ENCODE data around the gene C1QTNF3.
"Not testable (repeated sequence)": the region's sequence is repeated elsewhere in the genome, so short reads cannot be mapped to it uniquely, and the experiment has no call there.

C1QTNF3 gene

GRCh38 chr5:34047774-34048572, 5.0 kb upstream of the C1QTNF3 start:
- DNase-seq = no peak

GRCh38 chr5:34047143-34047542, 4.1 kb upstream of the C1QTNF3 start:
- DNase-seq = no peak

- no peak for DNase-seq
Measured at GRCh38 chr5:34045996-34046395, 3.0 kb upstream of the C1QTNF3 start.

- no peak for DNase-seq
Measured at GRCh38 chr5:34045023-34045422, 2.0 kb upstream of the C1QTNF3 start.

DNA sequence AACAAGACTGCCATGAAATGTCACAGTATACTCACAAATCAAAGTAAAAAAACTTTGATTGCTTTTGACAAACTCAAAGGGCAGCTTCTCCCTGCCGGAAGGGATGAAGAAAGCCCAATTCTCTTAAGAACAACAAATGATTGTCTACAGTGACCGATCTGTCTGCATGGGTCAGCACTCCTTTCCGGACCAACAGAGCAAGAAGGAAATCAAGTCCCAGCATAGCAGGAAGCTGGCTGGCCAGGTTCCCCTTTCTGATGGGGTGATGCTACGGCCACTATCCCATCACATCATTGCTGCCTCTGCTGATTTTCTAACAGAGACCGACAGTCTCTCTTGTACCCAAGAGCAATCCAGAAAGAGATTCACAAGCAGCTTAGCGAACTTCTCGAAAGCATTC, 692 bp downstream of the C1QTNF3 start:
- DNase-seq = no peak

- no peak for DNase-seq
Measured at GRCh38 chr5:34041247-34041972, 1.6 kb downstream of the C1QTNF3 start.

DNA sequence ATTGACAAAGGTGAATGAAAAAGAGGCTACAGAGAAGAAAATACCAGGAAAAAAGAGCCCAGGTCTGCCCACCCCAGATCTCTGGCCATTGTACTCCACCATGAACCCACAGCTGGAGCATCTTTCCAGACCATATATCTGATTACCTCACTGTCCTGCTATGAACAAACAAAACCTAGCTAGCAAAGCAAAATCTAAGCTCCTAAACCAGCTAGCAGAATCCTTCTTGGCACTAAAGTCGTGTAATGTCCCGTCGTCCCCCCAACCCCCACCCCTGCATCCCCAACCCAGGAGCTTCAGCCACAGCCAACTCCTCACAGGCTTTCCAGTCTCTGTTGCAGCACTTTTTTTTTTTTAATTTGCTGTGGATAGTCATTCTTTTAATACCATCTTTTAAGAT, 2.5 kb downstream of the C1QTNF3 start:
- DNase-seq = no peak

DNA sequence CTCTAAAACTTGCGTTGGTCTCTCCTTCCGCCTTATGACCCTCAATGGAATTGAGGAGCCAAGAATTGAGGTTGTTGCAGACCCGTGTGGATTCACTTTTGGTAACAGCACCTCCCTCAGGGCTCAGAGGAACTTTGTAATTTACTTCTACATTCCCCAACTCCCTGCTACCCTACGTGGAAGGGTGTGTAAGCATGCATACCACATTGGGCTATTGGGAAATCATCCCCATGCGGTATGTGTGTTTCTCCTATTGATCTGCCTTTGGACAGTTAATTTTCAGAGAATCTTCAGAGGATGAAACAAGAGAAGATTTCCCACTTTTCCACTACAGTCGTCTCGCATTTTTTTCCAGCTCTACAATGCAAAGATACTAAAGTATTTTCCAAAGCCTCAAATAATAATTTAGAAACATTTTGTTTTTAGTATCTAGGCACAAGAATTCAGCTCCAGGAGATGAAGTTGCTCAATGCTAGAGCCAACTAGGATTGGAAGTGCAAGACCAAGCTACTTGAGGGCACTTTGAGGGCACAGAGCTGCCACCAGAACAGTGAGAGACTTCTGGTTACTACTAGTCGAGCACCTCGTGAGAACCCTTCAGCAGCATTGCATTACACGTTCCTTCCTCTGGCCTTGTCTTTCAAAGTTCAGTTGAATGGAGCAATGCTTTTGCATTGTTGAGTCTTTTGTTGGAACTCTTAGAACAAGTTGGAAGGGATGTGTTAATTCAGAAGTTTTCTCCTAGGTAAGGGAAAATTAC, 3.4 kb downstream of the C1QTNF3 start:
- DNase-seq = no peak

DNA sequence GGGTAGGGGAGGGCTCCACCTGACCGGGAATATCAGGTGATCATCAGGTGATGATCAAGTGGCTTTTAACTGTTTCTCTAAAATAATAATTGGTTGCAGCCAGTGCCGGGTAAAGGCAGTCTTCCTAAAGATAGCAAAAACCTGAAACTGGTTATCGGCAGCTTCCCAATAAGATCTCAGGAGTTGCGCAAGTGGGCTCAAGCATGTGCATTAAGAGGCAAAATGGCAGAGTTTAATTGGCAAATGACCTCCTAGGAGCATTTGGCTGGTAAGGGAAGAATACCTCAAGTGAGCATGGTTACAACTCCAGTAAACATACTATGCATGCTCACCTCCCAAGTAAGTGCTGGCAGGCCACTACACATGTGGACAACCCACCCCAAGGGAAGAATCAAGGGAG, 4.2 kb downstream of the C1QTNF3 start:
- no peak for DNase-seq

- DNase-seq = no peak
Measured at GRCh38 chr5:34038390-34038789, 4.6 kb downstream of the C1QTNF3 start.

DNA sequence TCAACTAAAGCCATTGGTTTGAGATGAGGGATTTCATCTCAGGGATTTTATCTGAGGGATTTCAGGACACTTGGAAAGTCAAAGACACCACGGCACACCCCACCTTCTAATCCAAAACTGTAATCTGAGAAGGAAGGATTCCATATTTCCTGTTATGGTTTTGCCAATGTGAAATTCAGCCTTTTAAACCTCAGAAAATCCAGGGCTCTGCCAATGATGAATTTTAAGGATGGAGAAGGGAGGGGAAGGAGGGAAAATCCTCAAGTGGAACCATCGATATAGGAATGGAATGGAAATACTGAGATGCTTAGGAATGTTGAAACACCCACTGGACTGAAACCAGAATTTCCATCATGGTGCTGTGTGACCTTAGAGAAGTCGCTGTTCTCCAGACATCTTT, 5.3 kb downstream of the C1QTNF3 start:
- DNase-seq = no peak

DNA sequence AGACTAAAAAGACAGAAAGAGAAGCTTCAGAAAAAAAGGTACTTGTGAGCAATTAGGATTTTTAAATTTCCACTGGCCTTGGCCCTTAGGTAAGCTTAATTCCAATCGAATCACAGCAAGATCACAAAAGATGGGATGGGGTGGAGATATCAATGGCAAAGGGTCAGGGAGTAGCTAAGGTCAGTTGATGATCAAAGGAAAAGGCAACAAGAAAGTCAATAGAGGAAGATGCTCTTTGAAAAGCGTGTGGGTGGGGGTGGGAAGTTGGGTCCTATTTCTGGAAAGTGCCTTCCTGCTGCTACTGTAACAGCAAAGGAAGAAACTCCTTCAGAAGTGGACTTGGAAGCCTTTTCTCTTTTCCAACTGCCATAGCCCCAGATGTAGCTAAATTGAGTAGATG, 7.3 kb downstream of the C1QTNF3 start:
- DNase-seq = no peak

DNA sequence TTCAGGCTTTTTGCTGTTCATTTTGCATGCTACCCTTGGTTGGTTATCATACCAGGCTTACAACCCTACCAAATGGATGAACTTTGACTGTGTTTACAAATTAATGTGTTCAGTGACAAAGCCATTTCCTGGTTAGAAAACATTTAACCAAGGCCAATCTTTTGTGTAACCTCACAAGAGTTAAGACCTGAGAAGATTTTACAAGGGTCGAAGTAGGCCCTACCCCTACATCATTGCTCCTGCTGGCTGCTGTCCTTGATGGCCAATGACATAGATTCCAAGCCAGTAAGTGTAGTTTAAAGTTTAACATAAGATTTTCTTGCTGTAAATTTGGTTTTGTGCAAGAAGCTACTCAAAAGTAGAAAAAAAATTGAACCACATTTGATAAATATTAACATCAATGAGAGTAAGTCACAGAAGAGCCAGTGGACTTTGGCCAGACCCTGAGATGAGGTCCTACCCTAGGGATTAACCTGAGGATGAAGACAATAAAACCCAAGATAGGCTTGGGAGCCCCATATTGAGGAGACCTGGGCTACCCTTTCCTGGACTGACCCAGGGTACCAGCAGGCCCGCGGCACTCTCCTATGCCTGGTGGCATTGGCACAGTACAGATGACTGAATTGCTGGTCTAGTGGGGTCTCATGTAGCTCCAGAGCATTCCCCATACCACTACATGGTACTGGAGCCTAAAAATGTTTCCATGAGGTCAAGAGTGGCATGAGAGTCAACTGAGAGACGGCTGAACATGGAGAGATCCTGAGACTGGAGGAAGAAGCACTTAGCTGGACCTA, 8.3 kb downstream of the C1QTNF3 start:
- DNase-seq = no peak

- DNase-seq = no peak
Measured at GRCh38 chr5:34031966-34032365, 11.0 kb downstream of the C1QTNF3 start.

DNA sequence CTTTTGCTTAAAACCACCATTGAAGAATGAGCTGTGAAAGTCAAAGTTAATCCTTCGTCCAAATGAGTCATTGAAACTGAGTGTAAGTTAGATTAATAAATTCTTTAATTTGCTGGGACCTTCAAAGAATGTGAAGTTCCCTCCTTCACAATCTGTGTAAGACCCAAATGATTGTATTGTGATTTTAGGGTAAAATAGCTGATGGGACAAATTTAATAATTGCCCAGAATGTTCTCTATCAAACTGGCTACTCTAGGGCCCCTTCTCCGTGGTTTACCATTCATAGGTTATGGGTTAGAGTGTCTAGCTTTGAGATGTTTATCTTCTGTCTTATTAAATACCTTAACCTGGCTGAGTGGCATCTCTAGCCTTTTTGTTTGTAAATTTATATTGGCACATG, 11.9 kb downstream of the C1QTNF3 start:
- DNase-seq = no peak

DNA sequence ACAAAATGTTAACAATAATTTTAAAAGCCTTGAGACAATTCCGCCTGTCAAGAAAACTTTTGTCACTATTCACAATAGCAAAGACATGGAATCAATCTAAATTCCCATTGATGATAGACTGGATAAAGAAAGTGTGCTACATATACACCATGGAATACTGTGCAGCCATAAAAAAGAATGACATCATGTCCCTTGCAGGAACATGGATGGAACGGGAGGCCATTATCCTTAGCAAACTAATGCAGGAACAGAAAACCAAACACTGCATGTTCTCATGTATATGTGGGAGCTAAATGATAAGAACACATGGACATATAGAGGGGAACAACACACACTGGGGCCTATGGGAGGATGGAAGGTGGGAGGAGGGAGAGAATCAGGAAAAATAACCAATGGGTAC, 12.4 kb downstream of the C1QTNF3 start:
- not testable (repeated sequence) for DNase-seq

DNA sequence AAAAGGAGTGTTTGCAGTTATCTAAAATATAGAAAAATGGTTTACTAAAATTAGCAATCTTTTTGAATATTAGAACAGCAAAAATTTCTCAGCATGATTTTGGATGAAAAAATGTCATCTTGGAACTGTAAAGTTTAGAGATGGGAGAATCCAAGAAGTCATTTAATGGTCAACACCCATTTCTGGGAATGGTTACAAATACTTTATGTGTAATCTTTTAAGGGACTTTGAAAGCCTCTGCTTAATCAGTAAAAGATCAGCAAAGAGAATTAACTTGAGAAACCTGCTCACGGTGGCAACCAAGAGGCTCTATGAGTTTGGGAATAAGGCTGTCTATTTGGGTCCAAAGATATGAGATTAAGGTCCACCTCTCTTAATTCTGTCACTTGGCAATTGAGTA, 13.0 kb downstream of the C1QTNF3 start:
- no peak for DNase-seq

- no peak for DNase-seq
Measured at GRCh38 chr5:34028349-34028748, 14.7 kb downstream of the C1QTNF3 start.

DNA sequence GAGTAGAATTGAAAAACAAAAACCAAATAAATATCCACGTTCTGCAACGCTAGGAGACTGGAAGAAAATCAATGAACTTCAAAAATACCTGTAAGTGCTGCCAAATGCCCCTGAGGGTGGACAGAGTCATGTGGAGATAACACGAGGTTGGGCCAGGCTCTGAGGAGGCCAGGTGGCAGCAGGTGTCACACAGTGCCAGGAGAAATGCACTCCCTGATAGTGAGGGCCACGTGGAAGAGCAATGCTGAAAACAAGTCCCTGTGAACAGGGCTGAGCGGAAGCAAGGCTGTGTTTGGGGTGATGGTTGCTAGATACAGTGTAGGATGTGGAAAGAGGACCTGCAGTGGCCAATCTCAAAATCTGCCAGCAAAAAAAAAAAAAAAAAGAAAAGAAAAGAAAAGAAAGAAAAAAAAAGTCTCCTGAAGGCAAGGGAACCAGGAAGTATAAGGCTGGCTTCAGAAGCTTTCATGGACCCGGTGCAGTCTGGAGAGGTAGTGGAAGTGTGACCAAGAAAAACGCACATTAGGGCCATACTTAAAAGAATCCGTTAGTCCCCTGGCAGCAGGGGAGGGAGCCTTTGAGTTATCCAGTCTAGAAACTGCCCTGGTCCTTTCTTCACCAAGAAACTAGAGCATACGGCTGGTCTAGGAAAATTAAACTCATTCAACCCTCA, 16.8 kb downstream of the C1QTNF3 start:
- DNase-seq = no peak

DNA sequence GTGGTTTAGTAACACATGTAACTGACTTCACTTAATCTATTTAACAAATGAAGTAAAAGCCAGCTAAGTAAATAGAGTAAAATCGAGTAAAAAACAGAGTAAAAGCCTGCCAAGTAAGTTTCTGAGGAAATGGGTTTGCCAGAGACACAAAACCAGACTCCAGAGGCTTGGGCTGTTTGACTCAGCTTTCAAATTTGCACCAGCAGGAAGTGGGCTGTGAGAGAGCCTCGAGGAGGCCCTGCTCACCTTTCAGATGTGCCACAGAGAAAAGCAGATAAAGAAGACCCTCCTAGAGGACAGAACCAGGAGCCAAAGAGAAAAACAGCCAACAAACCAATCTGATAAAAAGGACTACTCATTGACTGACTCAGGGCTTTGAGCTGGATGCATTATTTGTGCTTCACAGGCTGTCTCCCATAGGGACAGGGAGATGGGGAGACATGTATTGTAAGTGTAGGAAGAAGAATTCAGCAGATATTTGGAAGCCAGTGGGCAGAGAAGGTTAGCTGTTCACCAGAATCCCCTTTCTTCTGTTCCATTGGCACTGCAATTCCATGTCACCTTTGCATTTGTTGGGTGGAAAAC, 20.8 kb downstream of the C1QTNF3 start:
- no peak for DNase-seq

GRCh38 chr5:34021334-34021733, 21.7 kb downstream of the C1QTNF3 start:
- no peak for DNase-seq

GRCh38 chr5:34020726-34021125, 22.3 kb downstream of the C1QTNF3 start:
- DNase-seq = no peak

Data from NCI-H1092 treated with DMSO at 0.1 percent for 48 hours (cell line).